Ovary (tissue), 10 donors: ENCODE data around the gene OR4D5. TPM values are rescaled to one million over a fixed set of nuclear protein-coding genes. Genes with fewer than 3 reads are reported as not detected.

ENCODE experiments used
- DNase-seq, 5 donors: peaks; one replicate each; pipeline ENCODE4 v3.0.0-alpha.2; 2019 to 2020
- H3K27ac ChIP-seq, 2 donors: fragments of 200-600 bp; one replicate each; pipeline versions ENCODE4 v1.5.1 to v1.8.0; 2019 to 2022
- H3K27me3 ChIP-seq: fragments of 200-600 bp; one replicate; pipeline ENCODE4 v1.8.0; 2022
- H3K36me3 ChIP-seq: fragments of 200-600 bp; sonication (generic); one replicate; pipeline ENCODE4 v1.5.1; 2019
- H3K4me1 ChIP-seq: one replicate; pipeline ENCODE4 v1.8.1; 2013; ENCODE audit warnings: mild to moderate bottlenecking, moderate library complexity; ENCODE audit not compliant: insufficient read depth
- H3K4me3 ChIP-seq: fragments of 200-600 bp; sonication (generic); one replicate; pipeline ENCODE4 v1.5.1; 2017
- H3K9me3 ChIP-seq, 2 donors: fragments of 200-600 bp in 1 of 2; sonication (generic) in 1 of 2; one replicate each; pipeline versions ENCODE4 v1.5.1 to v1.8.1; 2013 to 2019; ENCODE audit warnings: mild to moderate bottlenecking in 1 of 2, moderate library complexity in 1 of 2
- CTCF ChIP-seq, 3 donors: fragments of 450-650 bp in 2 of 3; fragments of 200-600 bp in 1 of 3; IDR thresholded peaks; one replicate each; pipeline versions ENCODE4 v1.5.1 to v1.8.0; 2016 to 2022; ENCODE audit warnings: antibody characterized with exemption in 3 of 3, mild to moderate bottlenecking in 1 of 3
- EP300 ChIP-seq: sonication (generic); formaldehyde crosslinking; IDR thresholded peaks from one replicate; pipeline ENCODE4 v1.6.1; 2017; ENCODE audit warnings: antibody characterized with exemption
- POLR2A ChIP-seq: fragments of 450-650 bp; IDR thresholded peaks from one replicate; pipeline ENCODE4 v1.6.1; 2017; ENCODE audit warnings: antibody characterized with exemption, mild to moderate bottlenecking, moderate library complexity
- WGBS, 3 donors: extraction: QIAGEN DNeasy Blood & Tissue Kit in 1 of 3; methylation state at CpG; one replicate each; pipeline versions ENCODE4 v1.1.5 to v1.1.7; 2013 to 2017; 5-methylcytosine and 5-hydroxymethylcytosine counted together
- intact Hi-C, 4 donors: fragments of 100-400 bp; cut with DNase I; formaldehyde crosslinking; loops; one replicate each; pipeline versions ENCODE4 v1.11.0 to v1.15.1; 2022 to 2023
- long read RNA-seq, 3 donors: library from polyadenylated mRNA in 2 of 3; unstranded in 2 of 3; transcript quantifications; one replicate each; pipeline ENCODE4 v2.0.0 and lab custom pipeline, GENCODE V29; 2021 to 2026
- polyA plus RNA-seq, 2 donors: library from polyadenylated mRNA; stranded (reverse); fragments of 200-250 nt in 1 of 2; fragments of 350-450 nt in 1 of 2; fragmentation: Illumina TruSeq in 1 of 2; extraction: RNeasy Lipid Tissue Mini Kit (QIAGEN cat#74804) in 1 of 2; gene quantifications; one replicate each; pipeline ENCODE4 v1.2.3, GENCODE V29; 2013 to 2014
- total RNA-seq, 7 donors: library from RNA; depleted of rRNA in 2 of 7; stranded (reverse); fragments of >200 nt in 2 of 7; fragmentation: NEBNext Ultra II Directional in 3 of 7; extraction: Animal tissue kit (Norgen Biotek cat#: 25700) in 3 of 7; gene quantifications; one replicate each; pipeline versions ENCODE4 v1.1.0 to v1.2.4, GENCODE V29; 2016 to 2023
- donor health status: DM: no; HTN: no; CAD: no; lungs with moderate emphysema.
- donor health status: DM: no; HTN: no; CAD: no.
- donor health status: Bipolar disorder and iron deficiency.
- donor health status: DM: yes; HTN: yes; CAD: no.
- donor health status: DM: no; HTN: no; CAD: no.
- donor health status: DM: yes; HTN: yes; CAD: no.

OR4D5 gene
- total RNA-seq (under 1 TPM in 1 of 7 donors, not detected in 6; 0.46 TPM), polyA plus RNA-seq (not detected)
- long read RNA-seq, donor 1 = 0 reads
- long read RNA-seq, donor 2 = 0 reads
- long read RNA-seq, donor 3 = 0 reads

GRCh38 chr11:123939317-123939716 lies at the start of gene OR4D5:
TSS of gene OR4D5 (plus strand) at chr11:123939617. CDS start at chr11:123939617, 0 bp downstream.
- Histone ChIP-seq H3K4me3 (no peak within 1 kb of the TSS), H3K27me3 (no peaks in the 10 kb centered on the region), H3K4me1 (no peaks in the 10 kb centered on the region), H3K9me3 (no peaks in the 10 kb centered on the region), H3K36me3 (no peaks in the 10 kb centered on the region), H3K27ac (no peak within 1 kb of the TSS)
- TF ChIP-seq EP300 = no peak
- no peak for TF ChIP-seq POLR2A
- no peak for TF ChIP-seq CTCF (IDR thresholded peaks at IDR 0.05)
- intact Hi-C loops = no loop called here
- WGBS, 3 donors = 71 to 81% (median 73%) methylated on average over 1 of the region's 1 CpG
- DNase-seq = no peak

GRCh38 chr11:123892031-123892430 lies 47.4 kb upstream of the OR4D5 start:
- Histone ChIP-seq H3K4me1 (no peaks in the 10 kb centered on the region), H3K4me3 (no peak overlapping the region), H3K27ac (no peak overlapping the region), H3K36me3 (no peaks in the 10 kb centered on the region), H3K27me3 (no peaks in the 10 kb centered on the region), H3K9me3 (no peaks in the 10 kb centered on the region)
- TF ChIP-seq CTCF (IDR thresholded peaks at IDR 0.05) = no peak
- no peak for TF ChIP-seq EP300
- no peak for TF ChIP-seq POLR2A
- no peak for DNase-seq
- intact Hi-C loops = no loop called here

- Histone ChIP-seq H3K27ac (no peak overlapping the region), H3K27me3 (no peaks in the 10 kb centered on the region), H3K4me3 (no peak overlapping the region), H3K4me1 (peaks cover 2% of the 10 kb centered on the region), H3K9me3 (no peaks in the 10 kb centered on the region), H3K36me3 (no peaks in the 10 kb centered on the region)
- TF ChIP-seq POLR2A = no peak
- TF ChIP-seq EP300 = no peak
- no peak for TF ChIP-seq CTCF (IDR thresholded peaks at IDR 0.05)
- WGBS, 3 donors = 8 to 20% (median 8%) methylated on average over 3 of the region's 3 CpGs
- intact Hi-C loops = no loop called here
- peak in 1 of 5 donors; percentile 21 for DNase-seq
Observed at GRCh38 chr11:123899792-123900191, 39.6 kb upstream of the OR4D5 start.

- Histone ChIP-seq H3K27ac (no peak within 1 kb of the TSS), H3K4me1 (peaks cover 3% of the 10 kb centered on the region), H3K9me3 (no peaks in the 10 kb centered on the region), H3K27me3 (no peaks in the 10 kb centered on the region), H3K36me3 (no peaks in the 10 kb centered on the region), H3K4me3 (no peak within 1 kb of the TSS)
- WGBS, 3 donors = 91 to 100% (median 94%) methylated on average over 1 of the region's 1 CpG
- DNase-seq = no peak
- intact Hi-C loops = no loop called here
- TF ChIP-seq EP300 = no peak
- no peak for TF ChIP-seq CTCF (IDR thresholded peaks at IDR 0.05)
- TF ChIP-seq POLR2A = no peak
Observed at GRCh38 chr11:123901867-123902266, 37.5 kb upstream of the OR4D5 start, which contains the start of gene OR8D4. TSS of gene OR8D4 (plus strand) at chr11:123902167. CDS start at chr11:123906432, 4,265 bp downstream.
